Common myeloid progenitor, CD34-positive (primary cell): ENCODE results near the gene RFX1.
A peak's percentile ranks its signal among the peaks of the same experiment; 100 is the strongest.
"Not testable (repeated sequence)": the region's sequence is repeated elsewhere in the genome, so short reads cannot be mapped to it uniquely, and the experiment has no call there.

Source experiments
- CTCF ChIA-PET: fragments of 350-600 bp; sonication (Branson Sonifier 250); formaldehyde crosslinking; loops from one replicate; lab custom pipeline; 2021; ENCODE audit warnings: antibody characterized with exemption; lab: Charles Lee
- POLR2A ChIA-PET: fragments of 350-600 bp; sonication (Branson Sonifier 250); formaldehyde crosslinking; loops from one replicate; lab custom pipeline; 2021; ENCODE audit warnings: antibody characterized with exemption; lab: Charles Lee
- DNase-seq, 3 donors: peaks; one replicate each; pipeline versions ENCODE4 v3.0.0 to v3.0.0-alpha.2; 2013
- H3K27ac ChIP-seq, 2 experiments: 1 replicate in 1 of 2; 2 replicates in 1 of 2; pipeline ENCODE4 v1.7.0; 2013; ENCODE audit warnings: inconsistent platforms in 2 of 2, low read length in 2 of 2, mild to moderate bottlenecking in 2 of 2, low read depth in 1 of 2, moderate library complexity in 1 of 2; ENCODE audit not compliant: severe bottlenecking in 2 of 2, insufficient read depth in 1 of 2, poor library complexity in 1 of 2
- H3K27me3 ChIP-seq, 5 experiments: replicated peaks in 2 of 5; 1 replicate in 3 of 5; 2 replicates in 2 of 5; pipeline versions ENCODE4 v1.6.1 to v1.7.0; 2013; ENCODE audit warnings: low read length in 4 of 5, mild to moderate bottlenecking in 2 of 5, moderate library complexity in 2 of 5, inconsistent platforms in 1 of 5; ENCODE audit not compliant: insufficient read depth in 5 of 5, control insufficient read depth in 4 of 5
- H3K36me3 ChIP-seq, 4 experiments: 1 replicate in 2 of 4; 2 replicates in 2 of 4; pipeline versions ENCODE4 v1.6.1 to v1.7.0; 2013; ENCODE audit warnings: low read length in 3 of 4, control low read depth in 1 of 4, mild to moderate bottlenecking in 1 of 4; ENCODE audit not compliant: control insufficient read depth in 4 of 4, insufficient read depth in 4 of 4
- H3K4me1 ChIP-seq, 4 experiments: 1 replicate in 3 of 4; 2 replicates in 1 of 4; pipeline versions ENCODE4 v1.6.1 to v1.7.1; 2013; ENCODE audit warnings: low read length in 3 of 4, mild to moderate bottlenecking in 3 of 4, control low read depth in 1 of 4, inconsistent platforms in 1 of 4, moderate library complexity in 1 of 4; ENCODE audit not compliant: control insufficient read depth in 4 of 4, insufficient read depth in 4 of 4; ENCODE audit errors: control extremely low read depth in 1 of 4
- H3K4me3 ChIP-seq, 7 experiments: 1 replicate in 4 of 7; 2 replicates in 3 of 7; pipeline versions ENCODE4 v1.5.1 to v1.7.0; 2013; ENCODE audit warnings: mild to moderate bottlenecking in 7 of 7, low read length in 6 of 7, moderate library complexity in 6 of 7, inconsistent platforms in 2 of 7, low read depth in 2 of 7, control low read depth in 1 of 7; ENCODE audit not compliant: insufficient read depth in 4 of 7, control insufficient read depth in 1 of 7; ENCODE audit errors: extremely low read depth in 1 of 7
- H3K9me3 ChIP-seq, 5 experiments: 1 replicate in 4 of 5; 2 replicates in 1 of 5; pipeline versions ENCODE4 v1.6.1 to v1.7.1; 2013; ENCODE audit warnings: low read length in 4 of 5, mild to moderate bottlenecking in 2 of 5, inconsistent platforms in 1 of 5, low read depth in 1 of 5, moderate library complexity in 1 of 5; ENCODE audit not compliant: control insufficient read depth in 4 of 5, insufficient read depth in 2 of 5; ENCODE audit errors: control extremely low read depth in 1 of 5
- WGBS: methylation state at CpG from one replicate; pipeline ENCODE4 v1.1.5; 2013; ENCODE audit not compliant: insufficient coverage; 5-methylcytosine and 5-hydroxymethylcytosine counted together

RFX1 gene

GRCh38 chr19:14042659-14043608 lies 36.8 kb upstream of the RFX1 start:
- 74% methylated on average over 9 of the region's 19 CpGs for WGBS
- not testable (repeated sequence) for H3K4me1 ChIP-seq, H3K9me3 ChIP-seq, H3K27me3 ChIP-seq, H3K4me3 ChIP-seq
- peak overlapping the region; percentile 61 to 87 for H3K27ac ChIP-seq
- ChIA-PET CTCF (interaction anchor here (0.6 to 2.9 kb wide), 24 partner anchors 9 to 298 kb away, joined by 3 to 22 read pairs (median 4); partner anchors contain the start of genes IL27RA and RLN3), POLR2A (interaction anchor here (0.5 to 1.1 kb wide), 5 partner anchors 11 to 359 kb away, joined by 3 to 5 read pairs (median 3); partner anchors contain the start of gene IL27RA)
- peak; percentile 84 to 87 (median 86) for DNase-seq
- peaks cover 5 to 37% (median 20%) of the 10 kb centered on the region in 4 experiments for H3K36me3 ChIP-seq

- Histone ChIP-seq H3K27me3 (no peaks in the 10 kb centered on the region), H3K36me3 (peaks cover under 1 to 28% (median 16%) of the 10 kb centered on the region in 4 experiments), H3K4me1 (peaks cover 0 to 6% (median 2%) of the 10 kb centered on the region in 4 experiments), H3K4me3 (no peak overlapping the region), H3K9me3 (no peaks in the 10 kb centered on the region), H3K27ac (no peak overlapping the region)
- DNase-seq: no peak
- 98% methylated on average over 6 of the region's 7 CpGs for WGBS
- POLR2A ChIA-PET: no interaction called here
- CTCF ChIA-PET: interaction anchor here (0.6 to 1.5 kb wide), 3 partner anchors 9 to 34 kb away, joined by 3 to 6 read pairs (median 3); partner anchors contain the start of gene MISP3
These were observed 33.1 kb upstream of the RFX1 start for GRCh38 chr19:14039181-14039580.

GRCh38 chr19:14035706-14036105 lies 29.6 kb upstream of the RFX1 start:
- H3K36me3 ChIP-seq: peaks cover 0 to 21% (median 13%) of the 10 kb centered on the region in 4 experiments
- no peak for DNase-seq
- CTCF ChIA-PET: interaction anchor here (1.3 to 2.6 kb wide), 3 partner anchors 10 to 24 kb away, joined by 3 to 8 read pairs (median 6); no protein-coding TSS in a partner anchor
- no peak overlapping the region for H3K27ac ChIP-seq
- H3K27me3 ChIP-seq: no peaks in the 10 kb centered on the region
- peaks cover 0 to 13% (median 9%) of the 10 kb centered on the region in 4 experiments for H3K4me1 ChIP-seq
- POLR2A ChIA-PET: interaction anchor here (0.7 kb wide), 1 partner anchor 155 kb away, joined by 3 read pairs; no protein-coding TSS in a partner anchor
- no peak overlapping the region for H3K4me3 ChIP-seq
- WGBS: 100% methylated on average over 2 of the region's 7 CpGs
- no peaks in the 10 kb centered on the region for H3K9me3 ChIP-seq

- ChIA-PET POLR2A (interaction anchor here (0.7 kb wide), 1 partner anchor 154 kb away, joined by 3 read pairs; no protein-coding TSS in a partner anchor), CTCF (interaction anchor here (1.3 to 2.6 kb wide), 3 partner anchors 11 to 25 kb away, joined by 3 to 8 read pairs (median 6); no protein-coding TSS in a partner anchor)
- H3K27me3 ChIP-seq, H3K27ac ChIP-seq, DNase-seq, H3K9me3 ChIP-seq, H3K4me3 ChIP-seq: not testable (repeated sequence)
- H3K36me3 ChIP-seq: peaks cover 0 to 21% (median 11%) of the 10 kb centered on the region in 4 experiments
- peaks cover 0 to 14% (median 9%) of the 10 kb centered on the region in 4 experiments for H3K4me1 ChIP-seq
- WGBS: 99% methylated on average over 10 of the region's 12 CpGs
These were observed 29.0 kb upstream of the RFX1 start for GRCh38 chr19:14035159-14035558.

- Histone ChIP-seq H3K4me3 (no peak overlapping the region), H3K36me3 (peaks cover 0 to 11% (median 5%) of the 10 kb centered on the region in 4 experiments), H3K9me3 (no peaks in the 10 kb centered on the region), H3K27me3 (no peaks in the 10 kb centered on the region), H3K4me1 (peaks cover 0 to 14% (median 9%) of the 10 kb centered on the region in 4 experiments), H3K27ac (no peak overlapping the region)
- no peak for DNase-seq
- ChIA-PET POLR2A (no interaction called here), CTCF (interaction anchor here (1.1 to 3.1 kb wide), 3 partner anchors 10 to 25 kb away, joined by 4 to 8 read pairs (median 4); no protein-coding TSS in a partner anchor)
- WGBS: 100% methylated on average over 1 of the region's 2 CpGs
These were observed 27.8 kb upstream of the RFX1 start for GRCh38 chr19:14033946-14034345.

GRCh38 chr19:14031719-14032480 lies 25.8 kb upstream of the RFX1 start, which contains the start of gene IL27RA:
Gene IL27RA (plus strand): TSS chr19:14031762. CDS start chr19:14031873, 111 bp downstream.
- WGBS: 0% methylated on average over 38 of the region's 63 CpGs
- peak; percentile 84 to 93 (median 92) for DNase-seq
- Histone ChIP-seq H3K27me3 (no peaks in the 10 kb centered on the region), H3K4me3 (peak within 1 kb of the TSS; percentile 67 to 89 (median 84)), H3K36me3 (peaks cover 0 to 5% (median 2%) of the 10 kb centered on the region in 4 experiments), H3K4me1 (peaks cover 0 to 14% (median 9%) of the 10 kb centered on the region in 4 experiments), H3K9me3 (no peaks in the 10 kb centered on the region), H3K27ac (peak within 1 kb of the TSS; percentile 64 to 85)
- ChIA-PET POLR2A (interaction anchor here (0.6 to 1.5 kb wide), 8 partner anchors 11 to 160 kb away, joined by 3 to 7 read pairs (median 3); partner anchors contain the start of gene RFX1), CTCF (interaction anchor here (0.5 to 3.1 kb wide), 20 partner anchors 10 to 154 kb away, joined by 3 to 16 read pairs (median 4); partner anchors contain the start of genes MISP3, NANOS3 and RFX1)
